ENCODE data around the gene FOXP1.

Gene FOXP1

GRCh38 chr3:71579935-71580406, 3.6 kb downstream of the FOXP1 start:
- no peak for TF ChIP-seq CTCF (conservative IDR thresholded peaks at IDR 0.05; ENCODE audit: control insufficient read depth, insufficient read depth, low read depth, low read length)
- DNase-seq (ENCODE audit: low read depth) = no peak
- H3K4me3 ChIP-seq (ENCODE audit: control insufficient read depth, low read depth, low read length) = peak overlapping the region; percentile 8

- H3K4me3 ChIP-seq (ENCODE audit: control insufficient read depth, low read depth, low read length) = no peak overlapping the region
- TF ChIP-seq CTCF (conservative IDR thresholded peaks at IDR 0.05; ENCODE audit: control insufficient read depth, insufficient read depth, low read depth, low read length) = no peak
- no peak for DNase-seq (ENCODE audit: low read depth)
Measured at GRCh38 chr3:71579326-71579934, 4.1 kb downstream of the FOXP1 start.

- DNase-seq (ENCODE audit: low read depth) = no peak
- no peak overlapping the region for H3K4me3 ChIP-seq (ENCODE audit: control insufficient read depth, low read depth, low read length)
- TF ChIP-seq CTCF (conservative IDR thresholded peaks at IDR 0.05; ENCODE audit: control insufficient read depth, insufficient read depth, low read depth, low read length) = no peak
Measured at GRCh38 chr3:71578054-71578751, 5.3 kb downstream of the FOXP1 start.

GRCh38 chr3:71577011-71577410, 6.5 kb downstream of the FOXP1 start:
- TF ChIP-seq CTCF (conservative IDR thresholded peaks at IDR 0.05; ENCODE audit: control insufficient read depth, insufficient read depth, low read depth, low read length) = no peak
- no peak for DNase-seq (ENCODE audit: low read depth)
- H3K4me3 ChIP-seq (ENCODE audit: control insufficient read depth, low read depth, low read length) = no peak overlapping the region

GRCh38 chr3:71575433-71575832, 8.1 kb downstream of the FOXP1 start:
- TF ChIP-seq CTCF (conservative IDR thresholded peaks at IDR 0.05; ENCODE audit: control insufficient read depth, insufficient read depth, low read depth, low read length) = no peak
- DNase-seq (ENCODE audit: low read depth) = no peak
- no peak overlapping the region for H3K4me3 ChIP-seq (ENCODE audit: control insufficient read depth, low read depth, low read length)

- no peak for DNase-seq (ENCODE audit: low read depth)
- no peak overlapping the region for H3K4me3 ChIP-seq (ENCODE audit: control insufficient read depth, low read depth, low read length)
Measured at GRCh38 chr3:71573181-71573580, 10.3 kb downstream of the FOXP1 start.

More at GRCh38 chr3:71573181-71573580, 10.3 kb downstream of the FOXP1 start:
- TF ChIP-seq CTCF (conservative IDR thresholded peaks at IDR 0.05; ENCODE audit: control insufficient read depth, insufficient read depth, low read depth, low read length) = no peak
